ENCODE results near the gene FERMT2.

DNA sequence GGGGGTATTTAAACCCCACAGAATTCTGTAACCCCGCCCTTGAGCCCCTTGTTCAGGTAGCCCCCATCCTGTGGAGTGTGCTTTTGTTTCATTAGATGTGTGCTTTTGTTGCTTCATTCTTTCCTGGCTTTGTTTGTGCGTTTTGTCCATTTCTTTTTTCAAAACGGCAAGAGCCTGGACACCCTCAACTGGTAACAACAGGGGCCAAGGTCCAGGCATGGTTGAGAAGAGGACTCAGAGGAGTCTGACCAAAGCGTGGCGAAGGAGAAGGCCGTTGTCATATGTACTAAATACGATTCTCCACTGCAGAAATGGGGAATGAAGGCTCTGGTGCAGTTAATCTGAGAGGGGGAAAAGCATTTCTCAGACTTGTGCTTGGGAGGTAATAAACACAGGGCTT, 113.4 kb downstream of the FERMT2 start:
- TF ChIP-seq EP300 (IDR thresholded peaks at IDR 0.05; ENCODE audit: borderline replicate concordance) = no peak
- no peak for TF ChIP-seq RAD21 (IDR thresholded peaks at IDR 0.05; ENCODE audit: low read depth)
- no peak for TF ChIP-seq FOXM1 (IDR thresholded peaks at IDR 0.05; ENCODE audit: borderline replicate concordance, low read depth)
- TF ChIP-seq, protein P1, sequence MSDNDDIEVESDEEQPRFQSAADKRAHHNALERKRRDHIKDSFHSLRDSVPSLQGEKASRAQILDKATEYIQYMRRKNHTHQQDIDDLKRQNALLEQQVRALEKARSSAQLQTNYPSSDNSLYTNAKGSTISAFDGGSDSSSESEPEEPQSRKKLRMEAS (IDR thresholded peaks at IDR 0.05) = no peak
- no peak for TF ChIP-seq USF1 (IDR thresholded peaks at IDR 0.05)
